ENCODE results near the gene CRYGN. TPM values are rescaled to one million over a fixed set of nuclear protein-coding genes. Genes with fewer than 3 reads are reported as not detected.

CRYGN gene
- total RNA-seq, 2 donors from 2014 or later, result not detected

DNA sequence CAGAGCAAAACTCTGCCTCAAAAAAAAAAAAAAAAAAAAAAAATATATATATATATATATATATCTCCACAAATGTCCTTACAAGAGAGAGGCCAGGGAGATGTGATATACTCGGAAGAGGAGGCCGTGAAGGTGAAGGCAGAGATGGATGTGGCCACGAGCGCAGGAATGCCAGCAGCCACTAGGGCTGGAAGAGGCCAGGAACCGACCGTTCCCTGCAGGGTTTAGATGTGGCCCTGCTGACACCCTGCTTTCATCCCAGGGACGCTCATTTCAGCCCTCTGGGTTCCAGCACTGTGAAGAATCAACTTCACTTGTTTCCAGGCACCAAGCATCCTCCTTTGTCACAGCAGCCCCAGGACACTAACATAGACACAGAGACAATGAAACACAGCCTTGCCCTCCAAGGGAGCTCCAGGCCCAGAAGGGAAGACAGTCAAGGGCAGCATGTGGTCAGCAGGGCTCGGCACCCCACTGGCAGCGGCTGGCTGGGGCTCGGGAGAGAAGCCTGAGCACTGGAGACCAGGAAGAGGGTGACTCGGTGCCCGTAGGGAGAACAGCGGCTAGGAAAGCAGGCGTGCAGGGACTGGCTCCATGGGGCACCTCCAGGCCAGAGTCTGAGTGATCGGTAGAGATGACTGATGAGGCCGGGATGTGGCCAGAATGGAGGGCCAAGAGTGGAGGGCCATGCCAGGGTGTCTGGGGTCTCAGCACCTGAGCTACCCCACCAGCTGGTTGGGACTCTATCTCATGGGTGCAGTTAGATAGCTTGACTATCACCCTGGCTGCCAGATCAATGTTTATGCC is 37.7 kb downstream of the CRYGN start:
- Histone ChIP-seq H3K27me3 (no peaks in the 10 kb centered on the region), H3K9ac (ENCODE audit: low read depth in 2 of 2, low read length in 2 of 2) (no peak overlapping the region), H3K4me3 (no peak overlapping the region), H3K9me3 (no peaks in the 10 kb centered on the region), H3K4me1 (no peaks in the 10 kb centered on the region), H3K36me3 (no peaks in the 10 kb centered on the region), H3K27ac (no peak overlapping the region)
- intact Hi-C loops (cut with DNase I), result no loop called here
- no peak for DNase-seq
- TF ChIP-seq CTCF (IDR thresholded peaks at IDR 0.05), result no peak

GRCh38 chr7:151400626-151401315 is 39.2 kb downstream of the CRYGN start:
- no peaks in the 10 kb centered on the region for H3K4me1 ChIP-seq
- DNase-seq, result no peak

DNA sequence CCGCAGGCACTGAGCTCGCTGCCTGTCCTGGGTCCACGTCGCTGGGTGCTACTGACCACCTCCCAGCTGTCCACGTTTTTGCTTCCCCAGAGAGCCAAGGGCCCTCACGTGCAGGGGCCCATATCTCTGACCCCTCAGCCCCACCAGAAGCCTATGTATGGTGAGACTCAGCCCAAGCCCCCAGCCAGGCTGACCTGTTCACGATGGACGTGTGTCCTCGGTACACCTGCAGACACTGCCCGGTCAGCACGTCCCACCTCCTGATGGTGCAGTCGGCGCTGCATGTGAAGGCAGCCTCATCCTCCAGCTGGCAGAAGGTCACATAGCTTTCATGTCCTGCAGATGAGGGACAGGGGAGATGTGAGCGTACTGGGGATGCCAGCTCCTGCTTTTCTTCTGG is 40.0 kb downstream of the CRYGN start:
- Histone ChIP-seq H3K36me3 (no peaks in the 10 kb centered on the region), H3K4me3 (no peak overlapping the region), H3K27me3 (no peaks in the 10 kb centered on the region), H3K9me3 (no peaks in the 10 kb centered on the region), H3K4me1 (no peaks in the 10 kb centered on the region), H3K27ac (no peak overlapping the region), H3K9ac (ENCODE audit: low read depth in 2 of 2, low read length in 2 of 2) (no peak overlapping the region)
- DNase-seq, result no peak
- intact Hi-C loops (cut with DNase I), result no loop called here
- no peak for TF ChIP-seq CTCF (IDR thresholded peaks at IDR 0.05)

More at GRCh38 chr7:151400626-151401315, 39.2 kb downstream of the CRYGN start:
- Histone ChIP-seq H3K4me3 (no peak overlapping the region), H3K36me3 (no peaks in the 10 kb centered on the region), H3K9me3 (no peaks in the 10 kb centered on the region), H3K9ac (ENCODE audit: low read depth in 2 of 2, low read length in 2 of 2) (no peak overlapping the region), H3K27me3 (no peaks in the 10 kb centered on the region), H3K27ac (no peak overlapping the region)
- TF ChIP-seq CTCF (IDR thresholded peaks at IDR 0.05), result no peak
- intact Hi-C loops (cut with DNase I), result no loop called here

DNA sequence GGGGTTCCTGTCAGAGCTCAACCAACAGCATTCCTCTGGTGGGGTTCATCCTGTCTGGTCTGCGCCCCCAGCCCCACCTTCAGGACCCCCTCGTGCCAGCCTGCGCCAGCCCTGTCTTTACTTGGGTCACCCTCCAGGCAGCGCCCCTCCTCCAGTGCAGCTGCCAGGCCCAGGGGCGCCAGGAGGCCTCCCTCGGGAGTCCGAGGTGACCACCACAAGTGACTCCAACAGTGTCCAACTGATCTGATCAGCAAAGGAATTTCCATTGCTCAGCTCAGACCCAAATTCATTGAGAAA is 40.7 kb downstream of the CRYGN start:
- no peak overlapping the region for H3K27ac ChIP-seq
- DNase-seq, result no peak
- H3K9ac ChIP-seq (ENCODE audit: low read depth in 2 of 2, low read length in 2 of 2), result no peak overlapping the region
- no peaks in the 10 kb centered on the region for H3K4me1 ChIP-seq
- TF ChIP-seq CTCF (IDR thresholded peaks at IDR 0.05), result no peak
- H3K27me3 ChIP-seq, result no peaks in the 10 kb centered on the region
- H3K9me3 ChIP-seq, result no peaks in the 10 kb centered on the region
- intact Hi-C loops (cut with DNase I), result no loop called here
- no peak overlapping the region for H3K4me3 ChIP-seq
- H3K36me3 ChIP-seq, result no peaks in the 10 kb centered on the region

DNA sequence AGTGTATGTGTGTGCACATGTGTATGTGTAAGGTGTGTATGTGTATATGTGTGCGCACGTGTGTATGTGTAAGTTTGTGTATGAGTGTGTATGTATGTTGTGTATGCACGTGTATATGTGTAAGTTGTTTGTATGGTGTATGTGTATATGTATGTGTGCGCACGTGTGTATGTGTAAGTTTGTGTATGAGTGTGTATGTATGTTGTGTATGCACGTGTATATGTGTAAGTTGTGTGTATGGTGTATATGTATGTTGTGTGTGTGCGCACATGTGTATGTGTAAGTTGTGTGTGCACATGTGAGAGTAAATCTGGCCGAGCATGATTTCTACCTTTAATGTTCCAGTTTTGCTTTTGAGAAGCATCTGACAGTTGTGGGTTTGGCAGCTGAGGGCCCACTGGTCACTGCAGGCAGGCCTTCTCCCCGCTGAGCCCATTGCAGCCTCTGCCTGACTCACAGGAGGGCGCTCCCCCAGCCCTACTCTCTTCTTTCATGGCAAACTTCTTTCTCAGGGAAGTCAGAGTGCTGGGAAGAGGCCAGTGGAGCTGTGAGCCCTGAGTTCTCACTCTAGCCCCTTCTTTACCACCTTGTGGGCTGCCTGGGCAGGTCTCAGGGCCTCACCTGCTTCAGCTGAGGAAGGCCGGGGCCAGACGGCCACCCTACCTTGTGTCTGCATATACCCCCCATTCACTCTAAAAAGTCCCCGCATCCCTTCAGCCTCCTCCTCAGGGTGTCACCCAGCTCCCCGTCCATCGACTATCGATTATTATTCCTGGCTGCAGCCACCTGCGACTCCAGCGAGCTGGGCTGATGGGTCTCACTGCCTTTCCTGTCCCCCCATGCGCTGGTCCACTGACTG is 41.3 kb downstream of the CRYGN start:
- H3K27ac ChIP-seq, result no peak overlapping the region
- no peak for DNase-seq
- no peak overlapping the region for H3K9ac ChIP-seq (ENCODE audit: low read depth in 2 of 2, low read length in 2 of 2)
- no peak for TF ChIP-seq CTCF (IDR thresholded peaks at IDR 0.05)
- no peaks in the 10 kb centered on the region for H3K27me3 ChIP-seq
- H3K4me3 ChIP-seq, result no peak overlapping the region
- intact Hi-C loops (cut with DNase I), result no loop called here
- no peaks in the 10 kb centered on the region for H3K4me1 ChIP-seq
- no peaks in the 10 kb centered on the region for H3K36me3 ChIP-seq
- no peaks in the 10 kb centered on the region for H3K9me3 ChIP-seq
